PC-3 (cell line): ENCODE measurements around the gene FAM156A.
"Not testable (repeated sequence)": the region's sequence is repeated elsewhere in the genome, so short reads cannot be mapped to it uniquely, and the experiment has no call there.

ENCODE experiments used
- CTCF ChIP-seq: fragments of 300-600 bp; sonication (generic); conservative IDR thresholded peaks from 2 replicates; pipeline ENCODE4 v1.5.1; 2017; ENCODE audit warnings: antibody characterized with exemption, low read depth, mild to moderate bottlenecking, low read length
- EZH2 ChIP-seq: fragments of 300-600 bp; sonication (generic); IDR thresholded peaks from one replicate; pipeline ENCODE4 v1.6.1; 2017; ENCODE audit warnings: antibody characterized with exemption, mild to moderate bottlenecking, low read length; ENCODE audit not compliant: unreplicated experiment

DNA sequence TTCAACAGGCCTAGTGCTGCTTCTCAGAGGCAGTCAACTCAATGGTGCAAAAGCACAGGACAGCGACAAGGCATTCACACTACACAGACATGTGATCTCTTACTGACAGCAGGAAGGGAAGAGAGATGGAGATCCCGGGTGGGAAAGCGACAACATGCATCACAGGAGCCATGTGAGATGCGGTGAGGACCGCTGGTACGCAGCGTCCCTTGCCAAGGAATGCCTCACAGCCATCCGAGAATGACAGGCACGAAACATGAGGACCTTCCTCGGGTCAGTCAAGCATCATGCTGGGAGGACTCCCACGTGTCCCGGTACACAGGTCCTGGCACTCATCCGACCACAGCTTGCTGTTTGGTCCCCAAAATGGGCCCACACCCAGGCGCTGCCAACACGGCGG, 10.8 kb downstream of the FAM156A start:
- TF ChIP-seq CTCF, EZH2: not testable (repeated sequence)
